ENCODE measurements around the gene SSH3. TPM values are rescaled to one million over a fixed set of nuclear protein-coding genes. Genes with fewer than 3 reads are reported as not detected.
A peak's percentile ranks its signal among the peaks of the same experiment; 100 is the strongest.

The SSH3 gene
- total RNA-seq, 2 donors from 2014 or later, result 39.1 to 44.4 TPM

DNA sequence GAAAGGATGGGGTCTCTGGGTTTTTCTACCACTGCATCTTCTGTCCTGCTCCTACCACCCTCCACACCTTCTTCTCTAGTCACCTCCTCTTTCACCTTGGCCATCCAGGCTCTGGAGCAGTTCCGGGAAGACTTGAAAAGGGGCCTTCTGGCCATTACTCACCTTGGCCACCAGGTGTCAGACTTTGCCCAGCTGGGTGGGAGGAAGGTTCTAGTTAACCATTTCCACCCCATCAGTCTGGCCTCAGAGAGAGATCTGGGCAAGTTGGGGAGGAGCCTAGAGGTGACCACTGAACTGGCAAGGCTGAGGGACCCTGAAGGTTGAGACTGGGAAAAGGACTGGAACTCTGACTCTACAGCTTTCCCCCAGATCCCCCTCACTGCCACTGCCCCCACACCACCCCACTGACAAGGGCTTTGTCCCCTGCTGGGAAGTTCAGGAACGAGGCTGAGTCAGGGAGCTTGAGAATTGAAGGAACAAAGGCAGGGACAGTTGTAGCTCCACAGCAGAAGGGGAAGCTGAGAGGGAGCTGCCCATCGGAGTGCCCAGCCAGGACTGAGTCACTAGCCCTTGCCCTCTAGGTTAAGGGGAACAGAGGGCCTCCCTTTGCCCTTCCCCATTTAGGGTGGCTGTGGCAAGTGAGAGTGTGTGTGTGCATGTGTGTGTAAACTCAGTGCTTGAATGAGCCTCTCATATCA lies 53.7 kb downstream of the SSH3 start:
- Histone ChIP-seq H3K4me3 (ENCODE audit: low read length) (no peak overlapping the region), H3K4me1 (ENCODE audit: control insufficient read depth, insufficient read depth, low read length) (peaks cover 35% of the 10 kb centered on the region), H3K27ac (ENCODE audit: low read depth, low read length) (no peak overlapping the region), H3K9me3 (ENCODE audit: control insufficient read depth, low read length) (no peaks in the 10 kb centered on the region), H3K27me3 (ENCODE audit: control insufficient read depth, insufficient read depth, low read length, poor library complexity, severe bottlenecking) (no peaks in the 10 kb centered on the region), H3K9ac (ENCODE audit: extremely low read depth, low read length, poor library complexity, severe bottlenecking) (no peak overlapping the region), H3K36me3 (ENCODE audit: control insufficient read depth, insufficient read depth, low read length) (no peaks in the 10 kb centered on the region)
- H3K27me3 Mint-ChIP-seq (ENCODE audit: insufficient read depth), result peaks cover 27% of the 10 kb centered on the region
- peak overlapping the region; percentile 7 for H3K4me3 Mint-ChIP-seq
- DNase-seq, result peak; percentile 92
- H3K9me3 Mint-ChIP-seq, result no peaks in the 10 kb centered on the region
- H3K36me3 Mint-ChIP-seq (ENCODE audit: low read depth), result no peaks in the 10 kb centered on the region
- TF ChIP-seq, protein P1, sequence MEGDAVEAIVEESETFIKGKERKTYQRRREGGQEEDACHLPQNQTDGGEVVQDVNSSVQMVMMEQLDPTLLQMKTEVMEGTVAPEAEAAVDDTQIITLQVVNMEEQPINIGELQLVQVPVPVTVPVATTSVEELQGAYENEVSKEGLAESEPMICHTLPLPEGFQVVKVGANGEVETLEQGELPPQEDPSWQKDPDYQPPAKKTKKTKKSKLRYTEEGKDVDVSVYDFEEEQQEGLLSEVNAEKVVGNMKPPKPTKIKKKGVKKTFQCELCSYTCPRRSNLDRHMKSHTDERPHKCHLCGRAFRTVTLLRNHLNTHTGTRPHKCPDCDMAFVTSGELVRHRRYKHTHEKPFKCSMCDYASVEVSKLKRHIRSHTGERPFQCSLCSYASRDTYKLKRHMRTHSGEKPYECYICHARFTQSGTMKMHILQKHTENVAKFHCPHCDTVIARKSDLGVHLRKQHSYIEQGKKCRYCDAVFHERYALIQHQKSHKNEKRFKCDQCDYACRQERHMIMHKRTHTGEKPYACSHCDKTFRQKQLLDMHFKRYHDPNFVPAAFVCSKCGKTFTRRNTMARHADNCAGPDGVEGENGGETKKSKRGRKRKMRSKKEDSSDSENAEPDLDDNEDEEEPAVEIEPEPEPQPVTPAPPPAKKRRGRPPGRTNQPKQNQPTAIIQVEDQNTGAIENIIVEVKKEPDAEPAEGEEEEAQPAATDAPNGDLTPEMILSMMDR (conservative IDR thresholded peaks at IDR 0.05), result peak; percentile 96
- 40 to 60% methylated on average over 1 to 3 of the region's 3 CpGs for WGBS, 2 experiments (ENCODE audit: insufficient coverage in 1 of 2, insufficient read length in 1 of 2)
- peaks cover 29% of the 10 kb centered on the region for H3K4me1 Mint-ChIP-seq
- H3K27ac Mint-ChIP-seq, result peak overlapping the region; percentile 31

GRCh38 chr11:67357831-67358670 lies 54.7 kb downstream of the SSH3 start:
- no peaks in the 10 kb centered on the region for H3K36me3 ChIP-seq (ENCODE audit: control insufficient read depth, insufficient read depth, low read length)
- H3K4me3 ChIP-seq (ENCODE audit: low read length), result no peak overlapping the region
- no peaks in the 10 kb centered on the region for H3K9me3 ChIP-seq (ENCODE audit: control insufficient read depth, low read length)
- H3K27ac Mint-ChIP-seq, result no peak overlapping the region
- H3K27me3 Mint-ChIP-seq (ENCODE audit: insufficient read depth), result peaks cover 38% of the 10 kb centered on the region
- H3K9me3 Mint-ChIP-seq, result no peaks in the 10 kb centered on the region
- H3K4me3 Mint-ChIP-seq, result no peak overlapping the region
- TF ChIP-seq, protein P1 (conservative IDR thresholded peaks at IDR 0.05), result no peak
- H3K9ac ChIP-seq (ENCODE audit: extremely low read depth, low read length, poor library complexity, severe bottlenecking), result no peak overlapping the region
- DNase-seq, result no peak
- H3K27ac ChIP-seq (ENCODE audit: low read depth, low read length), result no peak overlapping the region
- H3K36me3 Mint-ChIP-seq (ENCODE audit: low read depth), result no peaks in the 10 kb centered on the region
- H3K4me1 ChIP-seq (ENCODE audit: control insufficient read depth, insufficient read depth, low read length), result peaks cover 32% of the 10 kb centered on the region
- peaks cover 29% of the 10 kb centered on the region for H3K4me1 Mint-ChIP-seq
- WGBS, 2 experiments (ENCODE audit: insufficient coverage in 1 of 2, insufficient read length in 1 of 2), result 78 to 82% methylated on average over 9 to 12 of the region's 12 CpGs
- no peaks in the 10 kb centered on the region for H3K27me3 ChIP-seq (ENCODE audit: control insufficient read depth, insufficient read depth, low read length, poor library complexity, severe bottlenecking)

Other genes starting within 250 kb of the SSH3 start
- gene RHOD, start 246.7 kb upstream of the SSH3 start, total RNA-seq, result 10 to 100 TPM; 17.1 to 18.1 TPM
- 10 to 100 TPM; 59.4 to 75.4 TPM for gene KDM2A, start 184.3 kb upstream of the SSH3 start, total RNA-seq
- 10 to 100 TPM; 58.0 to 61.7 TPM for gene GRK2, start 37.1 kb upstream of the SSH3 start, total RNA-seq
- gene ANKRD13D, start 14.2 kb upstream of the SSH3 start, total RNA-seq, result 10 to 100 TPM; 56.6 to 58.6 TPM
- gene POLD4, start 50.0 kb downstream of the SSH3 start, total RNA-seq, result 10 to 100 TPM; 40.7 to 47.6 TPM
- gene CLCF1, start 70.1 kb downstream of the SSH3 start, total RNA-seq, result 1 to 10 TPM; 3.6 to 4.8 TPM
- 10 to 100 TPM; 28.3 to 41.4 TPM for gene RAD9A, start 88.5 kb downstream of the SSH3 start, total RNA-seq
- gene PPP1CA, start 98.3 kb downstream of the SSH3 start, total RNA-seq, result 100 to 1,000 TPM; 182 to 212 TPM
- under 1 TPM in 1 of 2 donors, not detected in 1; 0.20 TPM for gene TBC1D10C, start 100.6 kb downstream of the SSH3 start, total RNA-seq
- 1 to 10 TPM; 1.6 to 2.2 TPM for gene CARNS1, start 112.1 kb downstream of the SSH3 start, total RNA-seq
- 10 to 100 TPM; 47.0 to 51.8 TPM for gene RPS6KB2, start 125.0 kb downstream of the SSH3 start, total RNA-seq
- 1 to 10 TPM in 1 of 2 donors, not detected in 1; 2.1 TPM for gene PTPRCAP, start 134.2 kb downstream of the SSH3 start, total RNA-seq
- 100 to 1,000 TPM; 112 to 131 TPM for gene CORO1B, start 139.9 kb downstream of the SSH3 start, total RNA-seq
- not detected for gene GPR152, start 149.2 kb downstream of the SSH3 start, total RNA-seq
- not detected for gene CABP4, start 151.8 kb downstream of the SSH3 start, total RNA-seq
- gene TMEM134, start 165.7 kb downstream of the SSH3 start, total RNA-seq, result 10 to 100 TPM; 67.4 to 87.8 TPM
- gene AIP, start 179.5 kb downstream of the SSH3 start, total RNA-seq, result 10 to 100 TPM; 27.6 to 33.8 TPM
- 100 to 1,000 TPM in 1 of 2 donors, 10 to 100 TPM in 1; 94.6 to 104 TPM for gene PITPNM1, start 201.8 kb downstream of the SSH3 start, total RNA-seq
- 10 to 100 TPM; 30.6 to 47.6 TPM for gene CDK2AP2, start 204.6 kb downstream of the SSH3 start, total RNA-seq
- gene CABP2, start 219.9 kb downstream of the SSH3 start, total RNA-seq, result not detected